Neural progenitor cell (in vitro differentiated cells): ENCODE results near the gene ERBB3. TPM values are rescaled to one million over a fixed set of nuclear protein-coding genes. Genes with fewer than 3 reads are reported as not detected.

Experiments used
- DNase-seq: peaks from one replicate; pipeline ENCODE4 v3.0.0-alpha.2; 2016; ENCODE audit warnings: low spot score
- H2AFZ ChIP-seq: fragments of 200-600 bp; sonication (generic); replicated peaks from 2 replicates; pipeline ENCODE4 v1.6.1; 2016; ENCODE audit warnings: antibody characterized with exemption
- H3F3A ChIP-seq: fragments of 200-600 bp; sonication (generic); 2 replicates; pipeline ENCODE4 v1.6.1; 2016; ENCODE audit warnings: antibody characterized with exemption, low read depth
- H3K27ac ChIP-seq: fragments of 200-600 bp; sonication (generic); 2 replicates; pipeline ENCODE4 v1.5.1; 2016; ENCODE audit warnings: mild to moderate bottlenecking
- H3K27me3 ChIP-seq: fragments of 200-600 bp; sonication (generic); 2 replicates; pipeline ENCODE4 v1.6.1; 2016; ENCODE audit warnings: mild to moderate bottlenecking, moderate library complexity
- H3K36me3 ChIP-seq: fragments of 200-600 bp; sonication (generic); 2 replicates; pipeline ENCODE4 v1.5.1; 2016
- H3K4me1 ChIP-seq: fragments of 200-600 bp; sonication (generic); 2 replicates; pipeline ENCODE4 v1.6.1; 2016; ENCODE audit warnings: mixed run types
- H3K4me2 ChIP-seq: fragments of 200-600 bp; sonication (generic); 2 replicates; pipeline ENCODE4 v1.6.1; 2016
- H3K4me3 ChIP-seq: fragments of 200-600 bp; sonication (generic); 2 replicates; pipeline ENCODE4 v1.5.1; 2016
- H3K79me2 ChIP-seq: fragments of 200-600 bp; sonication (generic); 2 replicates; pipeline ENCODE4 v1.6.1; 2016; ENCODE audit warnings: low read depth
- H3K9ac ChIP-seq: fragments of 200-600 bp; sonication (generic); 2 replicates; pipeline ENCODE4 v1.6.1; 2016
- H3K9me3 ChIP-seq: fragments of 200-600 bp; sonication (generic); 2 replicates; pipeline ENCODE4 v1.5.1; 2016; ENCODE audit warnings: low read depth
- H4K20me1 ChIP-seq: fragments of 200-600 bp; sonication (generic); 2 replicates; pipeline ENCODE4 v1.6.1; 2016; ENCODE audit warnings: low read depth
- H3K27ac Mint-ChIP-seq: 3 replicates; pipeline ENCODE4 v1.8.0; 2021; ENCODE audit warnings: mixed read lengths
- H3K27me3 Mint-ChIP-seq: 2 replicates; pipeline ENCODE4 v1.8.0; 2022; ENCODE audit warnings: low read depth, mild to moderate bottlenecking, inconsistent platforms, moderate library complexity, mixed read lengths; ENCODE audit not compliant: insufficient read depth
- H3K36me3 Mint-ChIP-seq: 3 replicates; pipeline ENCODE4 v1.8.0; 2021; ENCODE audit warnings: mixed read lengths
- H3K4me1 Mint-ChIP-seq: 3 replicates; pipeline ENCODE4 v1.8.0; 2021; ENCODE audit warnings: mixed read lengths
- H3K4me3 Mint-ChIP-seq: 3 replicates; pipeline ENCODE4 v1.8.0; 2021; ENCODE audit warnings: mild to moderate bottlenecking, moderate library complexity, mixed read lengths
- H3K9me3 Mint-ChIP-seq: 3 replicates; pipeline ENCODE4 v1.8.0; 2020; ENCODE audit warnings: mixed read lengths
- CTCF ChIP-seq: fragments of 200-600 bp; sonication (generic); IDR thresholded peaks from 2 replicates; pipeline ENCODE4 v1.5.1; 2017; ENCODE audit warnings: antibody characterized with exemption, mild to moderate bottlenecking
- EZH2 ChIP-seq: fragments of 200-600 bp; sonication (generic); IDR thresholded peaks from 2 replicates; pipeline ENCODE4 v1.6.1; 2017; ENCODE audit warnings: antibody characterized with exemption, mild to moderate bottlenecking, moderate library complexity
- EZH2phosphoT487 ChIP-seq: fragments of 200-600 bp; sonication (generic); IDR thresholded peaks from 2 replicates; pipeline ENCODE4 v1.6.1; 2017; ENCODE audit warnings: antibody characterized with exemption
- total RNA-seq: library from RNA; depleted of rRNA; stranded (reverse); fragments of >200 nt; gene quantifications from 2 replicates; pipeline ENCODE4 v1.2.3, GENCODE V29; 2015; ENCODE audit warnings: low replicate concordance

ERBB3 gene
- total RNA-seq, 1 donor from 2014 or later: 8.8 TPM

- DNase-seq: no peak
- H3K36me3 ChIP-seq: peaks cover 12% of the 10 kb centered on the region
Measured at GRCh38 chr12:56103823-56104108, 23.8 kb downstream of the ERBB3 start.

GRCh38 chr12:56104109-56104814, 24.3 kb downstream of the ERBB3 start, which contains the start of gene PA2G4:
PA2G4 (plus strand) TSS chr12:56104559; CDS start chr12:56104738, 179 bp downstream.
- Mint-ChIP-seq H3K27ac (peak within 1 kb of the TSS; percentile 99), H3K27me3 (peaks cover 2% of the 10 kb centered on the region), H3K9me3 (no peaks in the 10 kb centered on the region), H3K4me1 (peaks cover 24% of the 10 kb centered on the region), H3K36me3 (peaks cover 9% of the 10 kb centered on the region), H3K4me3 (peak within 1 kb of the TSS; percentile 93)
- H3K79me2 ChIP-seq: peaks cover 46% of the 10 kb centered on the region
- peaks cover 30% of the 10 kb centered on the region for H4K20me1 ChIP-seq
- no peaks in the 10 kb centered on the region for H3K9me3 ChIP-seq
- peaks cover 11% of the 10 kb centered on the region for H3K4me1 ChIP-seq
- H3K9ac ChIP-seq: peak within 1 kb of the TSS; percentile 89
- no peaks in the 10 kb centered on the region for H3K27me3 ChIP-seq
- peaks cover 12% of the 10 kb centered on the region for H3K36me3 ChIP-seq
- no peak for TF ChIP-seq CTCF
- no peak for TF ChIP-seq EZH2phosphoT487
- no peak for TF ChIP-seq EZH2
- peak within 1 kb of the TSS; percentile 67 for H3K27ac ChIP-seq
- peak within 1 kb of the TSS; percentile 83 for H3K4me3 ChIP-seq
- H3F3A ChIP-seq: peaks cover 18% of the 10 kb centered on the region
- H2AFZ ChIP-seq: peak within 1 kb of the TSS; percentile 74
- DNase-seq: peak; percentile 100
- H3K4me2 ChIP-seq: peak within 1 kb of the TSS; percentile 97

More at GRCh38 chr12:56103823-56104108, 23.8 kb downstream of the ERBB3 start:
- H3K27me3 Mint-ChIP-seq: peaks cover 3% of the 10 kb centered on the region
- no peaks in the 10 kb centered on the region for H3K9me3 Mint-ChIP-seq
- peaks cover 11% of the 10 kb centered on the region for H3K4me1 ChIP-seq
- H3K79me2 ChIP-seq: peaks cover 46% of the 10 kb centered on the region
- H3K27ac ChIP-seq: peak overlapping the region; percentile 48
- H3K4me3 Mint-ChIP-seq: peak overlapping the region; percentile 93
- peaks cover 24% of the 10 kb centered on the region for H3K4me1 Mint-ChIP-seq
- peaks cover 9% of the 10 kb centered on the region for H3K36me3 Mint-ChIP-seq
- H3K9me3 ChIP-seq: no peaks in the 10 kb centered on the region
- peak overlapping the region; percentile 46 for H2AFZ ChIP-seq
- peaks cover 18% of the 10 kb centered on the region for H3F3A ChIP-seq
- no peaks in the 10 kb centered on the region for H3K27me3 ChIP-seq
- H3K4me2 ChIP-seq: peak overlapping the region; percentile 74
- H3K4me3 ChIP-seq: peak overlapping the region; percentile 83
- peaks cover 30% of the 10 kb centered on the region for H4K20me1 ChIP-seq
- H3K9ac ChIP-seq: peak overlapping the region; percentile 50
- H3K27ac Mint-ChIP-seq: peak overlapping the region; percentile 81
- no peak for TF ChIP-seq EZH2phosphoT487

GRCh38 chr12:56104815-56105608, 25.0 kb downstream of the ERBB3 start:
- H3K27me3 ChIP-seq: no peaks in the 10 kb centered on the region
- peaks cover 22% of the 10 kb centered on the region for H3F3A ChIP-seq
- H3K79me2 ChIP-seq: peaks cover 46% of the 10 kb centered on the region
- peaks cover 12% of the 10 kb centered on the region for H3K36me3 Mint-ChIP-seq
- peak overlapping the region; percentile 67 for H3K27ac ChIP-seq
- peaks cover 2% of the 10 kb centered on the region for H3K27me3 Mint-ChIP-seq
- H3K9ac ChIP-seq: peak overlapping the region; percentile 89
- H3K4me3 Mint-ChIP-seq: peak overlapping the region; percentile 93
- TF ChIP-seq EZH2 (no peak), CTCF (no peak)
- H3K9me3 Mint-ChIP-seq: no peaks in the 10 kb centered on the region
- peaks cover 16% of the 10 kb centered on the region for H3K36me3 ChIP-seq
- H3K4me1 Mint-ChIP-seq: peaks cover 24% of the 10 kb centered on the region
- peak overlapping the region; percentile 99 for H3K27ac Mint-ChIP-seq
- H2AFZ ChIP-seq: peak overlapping the region; percentile 74
- no peak for DNase-seq
- H4K20me1 ChIP-seq: peaks cover 30% of the 10 kb centered on the region
- peak overlapping the region; percentile 83 for H3K4me3 ChIP-seq
- H3K4me2 ChIP-seq: peak overlapping the region; percentile 97
- H3K9me3 ChIP-seq: no peaks in the 10 kb centered on the region
- peaks cover 11% of the 10 kb centered on the region for H3K4me1 ChIP-seq
